ENCODE measurements around the gene FAM120A. TPM values are rescaled to one million over a fixed set of nuclear protein-coding genes. Genes with fewer than 3 reads are reported as not detected.

FAM120A gene
- total RNA-seq, 1 experiment from 2014 or later = 70.5 TPM

- in situ Hi-C loops (cut with HindIII; ENCODE audit: low pct_unique_long_range_greater_than_20kb, low sequenced_read_pairs) = no loop called here
- H3K4me1 ChIP-seq (ENCODE audit: control insufficient read depth, insufficient read depth, low read length) = no peaks in the 10 kb centered on the region
- DNase-seq (ENCODE audit: low read depth, low spot score) (no peak), ATAC-seq (no peak)
- H3K36me3 ChIP-seq (ENCODE audit: control insufficient read depth, insufficient read depth, low read length) = no peaks in the 10 kb centered on the region
- TF ChIP-seq CTCF (IDR thresholded peaks at IDR 0.05) (no peak), REST (IDR thresholded peaks at IDR 0.05; ENCODE audit: insufficient read depth in 1 of 2, low read depth in 2 of 2, low read length in 1 of 2) (no peak), SIN3A (IDR thresholded peaks at IDR 0.05; ENCODE audit: borderline replicate concordance, insufficient read depth, low read depth, low read length) (no peak)
- no peaks in the 10 kb centered on the region for H3K9me3 ChIP-seq (ENCODE audit: control insufficient read depth, insufficient read depth, low read depth, low read length)
- no peak overlapping the region for H3K27ac ChIP-seq (ENCODE audit: low read length)
- ChIA-PET POLR2A (no interaction called here), CTCF (no interaction called here)
- BruUV-seq (replicated peaks) = no TSS peak
- no peaks in the 10 kb centered on the region for H3K27me3 ChIP-seq (ENCODE audit: control insufficient read depth, insufficient read depth, low read length)
- intact Hi-C loops (cut with micrococcal nuclease; ENCODE audit: unreplicated experiment) = no loop called here
- no peak overlapping the region for H3K4me3 ChIP-seq (ENCODE audit: low read depth in 2 of 2, low read length in 2 of 2)
Measured at GRCh38 chr9:93613791-93614190, 162.3 kb downstream of the FAM120A start.

GRCh38 chr9:93614830-93615468 lies 163.5 kb downstream of the FAM120A start:
- DNase-seq (ENCODE audit: low read depth, low spot score) = no peak
- Histone ChIP-seq H3K4me3 (ENCODE audit: low read depth in 2 of 2, low read length in 2 of 2) (no peak overlapping the region), H3K9me3 (ENCODE audit: control insufficient read depth, insufficient read depth, low read depth, low read length) (no peaks in the 10 kb centered on the region), H3K4me1 (ENCODE audit: control insufficient read depth, insufficient read depth, low read length) (no peaks in the 10 kb centered on the region), H3K27me3 (ENCODE audit: control insufficient read depth, insufficient read depth, low read length) (no peaks in the 10 kb centered on the region), H3K27ac (ENCODE audit: low read length) (no peak overlapping the region), H3K36me3 (ENCODE audit: control insufficient read depth, insufficient read depth, low read length) (no peaks in the 10 kb centered on the region)
- TF ChIP-seq REST (IDR thresholded peaks at IDR 0.05; ENCODE audit: insufficient read depth in 1 of 2, low read depth in 2 of 2, low read length in 1 of 2) = no peak
- TF ChIP-seq CTCF (IDR thresholded peaks at IDR 0.05) = no peak
- TF ChIP-seq TCF7L2 (IDR thresholded peaks at IDR 0.05; ENCODE audit: low read depth, low read length) = no peak
- TF ChIP-seq SIN3A (IDR thresholded peaks at IDR 0.05; ENCODE audit: borderline replicate concordance, insufficient read depth, low read depth, low read length) = no peak
- no peak for TF ChIP-seq POLR2AphosphoS5 (IDR thresholded peaks at IDR 0.05; ENCODE audit: low read depth, low read length)
- ATAC-seq = no peak
- ChIA-PET CTCF (no interaction called here), POLR2A (no interaction called here)
- intact Hi-C loops (cut with micrococcal nuclease; ENCODE audit: unreplicated experiment) = no loop called here
- in situ Hi-C loops (cut with HindIII; ENCODE audit: low pct_unique_long_range_greater_than_20kb, low sequenced_read_pairs) = no loop called here
- no TSS peak for BruUV-seq (replicated peaks)
